ENCODE measurements around the gene POU2F3.

POU2F3 gene

DNA sequence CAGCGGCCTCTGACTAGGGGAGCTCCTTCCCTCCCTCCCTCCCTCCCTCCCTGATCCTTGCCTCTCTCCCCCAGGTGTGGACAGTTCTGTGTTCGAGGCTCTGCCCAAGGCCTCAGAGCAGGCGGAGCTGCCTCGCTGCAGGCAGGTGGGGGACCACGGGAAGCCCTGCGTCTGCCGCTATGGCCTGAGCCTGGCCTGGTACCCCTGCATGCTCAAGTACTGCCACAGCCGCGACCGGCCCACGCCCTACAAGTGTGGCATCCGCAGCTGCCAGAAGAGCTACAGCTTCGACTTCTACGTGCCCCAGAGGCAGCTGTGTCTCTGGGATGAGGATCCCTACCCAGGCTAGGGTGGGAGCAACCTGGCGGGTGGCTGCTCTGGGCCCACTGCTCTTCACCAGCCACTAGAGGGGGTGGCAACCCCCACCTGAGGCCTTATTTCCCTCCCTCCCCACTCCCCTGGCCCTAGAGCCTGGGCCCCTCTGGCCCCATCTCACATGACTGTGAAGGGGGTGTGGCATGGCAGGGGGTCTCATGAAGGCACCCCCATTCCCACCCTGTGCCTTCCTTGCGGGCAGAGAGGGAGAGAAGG, 11.1 kb upstream of the POU2F3 start:
- Histone ChIP-seq H3K27ac (ENCODE audit: low read length) (no peak overlapping the region), H3K27me3 (ENCODE audit: low read depth, low read length) (no peaks in the 10 kb centered on the region), H3K4me1 (ENCODE audit: control insufficient read depth in 1 of 2, insufficient read depth in 2 of 2, low read length in 2 of 2) (peaks cover 0 to 20% of the 10 kb centered on the region in 2 donors), H3K36me3 (ENCODE audit: control insufficient read depth in 1 of 2, insufficient read depth in 2 of 2, low read length in 2 of 2) (peaks cover 0 to 4% of the 10 kb centered on the region in 2 donors), H3K9me3 (ENCODE audit: control insufficient read depth in 1 of 2, low read length in 2 of 2) (no peaks in the 10 kb centered on the region), H3K4me3 (ENCODE audit: low read depth in 1 of 2, low read length in 2 of 2) (no peak overlapping the region)

- Histone ChIP-seq H3K27me3 (ENCODE audit: low read depth, low read length) (no peaks in the 10 kb centered on the region), H3K4me3 (ENCODE audit: low read depth in 1 of 2, low read length in 2 of 2) (no peak overlapping the region), H3K4me1 (ENCODE audit: control insufficient read depth in 1 of 2, insufficient read depth in 2 of 2, low read length in 2 of 2) (peaks cover 0 to 12% of the 10 kb centered on the region in 2 donors), H3K36me3 (ENCODE audit: control insufficient read depth in 1 of 2, insufficient read depth in 2 of 2, low read length in 2 of 2) (peaks cover 0 to 4% of the 10 kb centered on the region in 2 donors), H3K27ac (ENCODE audit: low read length) (no peak overlapping the region), H3K9me3 (ENCODE audit: control insufficient read depth in 1 of 2, low read length in 2 of 2) (no peaks in the 10 kb centered on the region)
Measured at GRCh38 chr11:120229451-120230424, 10.2 kb upstream of the POU2F3 start.

GRCh38 chr11:120230433-120231071, 9.4 kb upstream of the POU2F3 start:
- Histone ChIP-seq H3K36me3 (ENCODE audit: control insufficient read depth in 1 of 2, insufficient read depth in 2 of 2, low read length in 2 of 2) (peaks cover 0 to 4% of the 10 kb centered on the region in 2 donors), H3K27me3 (ENCODE audit: low read depth, low read length) (no peaks in the 10 kb centered on the region), H3K4me3 (ENCODE audit: low read depth in 1 of 2, low read length in 2 of 2) (no peak overlapping the region), H3K27ac (ENCODE audit: low read length) (no peak overlapping the region), H3K4me1 (ENCODE audit: control insufficient read depth in 1 of 2, insufficient read depth in 2 of 2, low read length in 2 of 2) (peaks cover 0 to 9% of the 10 kb centered on the region in 2 donors), H3K9me3 (ENCODE audit: control insufficient read depth in 1 of 2, low read length in 2 of 2) (no peaks in the 10 kb centered on the region)

- H3K36me3 ChIP-seq (ENCODE audit: control insufficient read depth in 1 of 2, insufficient read depth in 2 of 2, low read length in 2 of 2) = no peaks in the 10 kb centered on the region
- H3K27ac ChIP-seq (ENCODE audit: low read length) = no peak overlapping the region
- no peak overlapping the region for H3K4me3 ChIP-seq (ENCODE audit: low read depth in 1 of 2, low read length in 2 of 2)
- no peaks in the 10 kb centered on the region for H3K9me3 ChIP-seq (ENCODE audit: control insufficient read depth in 1 of 2, low read length in 2 of 2)
- H3K4me1 ChIP-seq (ENCODE audit: control insufficient read depth in 1 of 2, insufficient read depth in 2 of 2, low read length in 2 of 2) = peaks cover 0 to 9% of the 10 kb centered on the region in 2 donors
- no peaks in the 10 kb centered on the region for H3K27me3 ChIP-seq (ENCODE audit: low read depth, low read length)
Measured at GRCh38 chr11:120231963-120232362, 8.0 kb upstream of the POU2F3 start.

DNA sequence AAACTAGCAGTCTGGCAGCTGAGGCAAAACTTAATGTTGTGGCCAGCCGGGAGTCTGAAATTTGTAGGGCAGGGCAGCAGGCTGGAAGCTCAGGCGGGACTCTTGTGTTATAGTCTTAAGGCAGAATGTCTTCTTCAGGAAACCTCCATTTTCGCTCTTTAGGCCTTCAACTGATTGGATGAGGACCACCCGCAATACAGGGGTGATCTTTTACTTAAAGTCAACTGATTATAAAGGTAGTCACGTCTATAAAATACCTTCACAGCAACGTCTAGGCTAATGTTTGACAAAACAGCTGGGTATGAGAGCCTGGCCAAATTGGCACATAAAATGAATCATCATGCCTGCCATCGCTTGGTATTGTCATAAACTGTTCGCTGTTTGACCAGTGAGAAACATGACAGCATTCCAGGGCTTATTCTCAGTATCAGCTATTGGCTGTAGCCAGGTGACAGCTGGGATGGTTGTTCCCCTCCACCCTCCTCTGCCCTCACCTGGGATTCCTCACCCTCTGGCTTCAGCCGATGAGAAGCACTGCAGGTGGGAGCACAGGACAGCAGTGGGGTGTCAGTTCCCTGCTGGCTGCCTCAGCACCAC, 6.6 kb upstream of the POU2F3 start:
- Histone ChIP-seq H3K4me3 (ENCODE audit: low read depth in 1 of 2, low read length in 2 of 2) (no peak overlapping the region), H3K9me3 (ENCODE audit: control insufficient read depth in 1 of 2, low read length in 2 of 2) (no peaks in the 10 kb centered on the region), H3K27me3 (ENCODE audit: low read depth, low read length) (no peaks in the 10 kb centered on the region), H3K36me3 (ENCODE audit: control insufficient read depth in 1 of 2, insufficient read depth in 2 of 2, low read length in 2 of 2) (no peaks in the 10 kb centered on the region), H3K4me1 (ENCODE audit: control insufficient read depth in 1 of 2, insufficient read depth in 2 of 2, low read length in 2 of 2) (peaks cover 0 to 9% of the 10 kb centered on the region in 2 donors), H3K27ac (ENCODE audit: low read length) (no peak overlapping the region)

DNA sequence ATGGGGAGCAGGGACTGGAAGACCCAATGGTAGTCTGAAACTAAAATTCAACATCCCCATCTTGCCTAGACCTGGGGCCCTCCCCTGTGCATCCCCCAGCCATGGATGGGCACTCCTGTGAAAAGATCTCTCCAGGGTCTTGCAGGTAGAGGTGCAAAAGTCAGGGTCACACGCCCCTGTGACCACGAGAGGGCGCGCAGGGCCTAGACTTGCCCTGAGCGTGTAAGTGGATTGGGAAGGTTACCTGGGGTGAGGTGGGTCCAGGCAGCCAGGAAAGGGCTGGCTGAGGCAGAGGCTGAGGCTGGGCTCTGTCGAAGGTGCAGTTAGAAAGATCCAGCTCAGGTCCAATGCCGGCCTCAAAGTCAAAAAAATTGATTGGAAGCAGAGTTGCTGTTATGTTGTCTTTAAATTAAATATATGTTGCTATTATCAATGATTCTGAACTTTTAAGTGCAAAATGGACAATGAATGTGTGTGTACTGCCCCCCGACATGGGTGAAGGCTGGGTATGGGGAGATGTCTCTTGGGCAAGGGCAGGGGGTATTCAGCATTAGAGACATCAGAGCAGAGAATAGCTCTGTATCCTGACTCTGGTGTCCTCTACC, 4.8 kb upstream of the POU2F3 start:
- H3K4me3 ChIP-seq (ENCODE audit: low read depth in 1 of 2, low read length in 2 of 2) = no peak overlapping the region
- H3K27me3 ChIP-seq (ENCODE audit: low read depth, low read length) = peaks cover under 1% of the 10 kb centered on the region
- peaks cover 0 to 6% of the 10 kb centered on the region in 2 donors for H3K4me1 ChIP-seq (ENCODE audit: control insufficient read depth in 1 of 2, insufficient read depth in 2 of 2, low read length in 2 of 2)
- no peaks in the 10 kb centered on the region for H3K9me3 ChIP-seq (ENCODE audit: control insufficient read depth in 1 of 2, low read length in 2 of 2)
- H3K36me3 ChIP-seq (ENCODE audit: control insufficient read depth in 1 of 2, insufficient read depth in 2 of 2, low read length in 2 of 2) = no peaks in the 10 kb centered on the region
- no peak overlapping the region for H3K27ac ChIP-seq (ENCODE audit: low read length)

DNA sequence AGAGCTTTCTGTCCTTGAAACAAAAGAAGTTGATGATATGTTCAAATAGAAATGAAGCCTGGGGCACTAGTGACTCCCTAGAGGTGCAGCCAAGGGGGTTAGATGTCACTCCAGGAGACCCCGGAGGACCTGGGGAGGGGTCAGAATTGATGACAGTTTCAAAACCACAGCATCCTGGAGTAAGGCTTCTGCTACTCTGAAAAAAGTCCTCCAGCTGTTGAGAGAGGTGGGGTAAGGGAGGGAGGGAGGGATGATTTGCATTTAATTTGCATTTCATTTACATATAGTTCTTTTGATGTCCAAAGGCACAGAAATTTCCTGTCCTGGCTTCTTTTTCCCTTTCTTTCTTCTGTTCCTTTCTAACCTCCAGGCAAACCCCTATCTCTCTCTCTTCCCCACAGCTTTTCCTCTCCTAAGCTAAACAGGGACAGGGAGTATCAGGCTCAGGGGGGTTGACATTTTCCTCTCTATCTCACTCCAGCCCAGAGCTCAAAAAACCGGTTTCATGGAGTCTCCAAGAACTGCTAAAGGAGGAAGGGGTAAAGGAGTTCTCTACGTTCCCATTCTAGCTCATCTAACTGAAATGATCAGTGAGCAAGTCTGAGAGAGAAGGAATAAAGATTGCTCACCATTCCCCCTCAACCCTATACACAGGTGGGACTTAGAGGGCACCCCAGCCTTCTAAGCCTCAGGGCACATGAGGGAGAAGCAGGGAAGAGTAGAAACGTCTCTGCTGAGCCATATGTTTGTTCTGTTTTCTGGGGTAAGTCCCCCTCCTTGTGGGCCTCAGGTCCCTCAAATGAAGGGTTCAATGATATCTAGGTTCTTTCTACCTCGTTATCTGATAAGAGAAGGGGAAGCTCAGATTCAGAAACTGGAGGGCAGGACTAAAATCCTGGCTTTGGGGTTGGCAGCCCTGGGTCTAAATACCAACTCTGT, 3.5 kb upstream of the POU2F3 start:
- Histone ChIP-seq H3K27ac (ENCODE audit: low read length) (no peak overlapping the region), H3K9me3 (ENCODE audit: control insufficient read depth in 1 of 2, low read length in 2 of 2) (no peaks in the 10 kb centered on the region), H3K36me3 (ENCODE audit: control insufficient read depth in 1 of 2, insufficient read depth in 2 of 2, low read length in 2 of 2) (no peaks in the 10 kb centered on the region), H3K4me3 (ENCODE audit: low read depth in 1 of 2, low read length in 2 of 2) (no peak overlapping the region), H3K27me3 (ENCODE audit: low read depth, low read length) (peaks cover 13% of the 10 kb centered on the region), H3K4me1 (ENCODE audit: control insufficient read depth in 1 of 2, insufficient read depth in 2 of 2, low read length in 2 of 2) (peaks cover 3 to 9% of the 10 kb centered on the region in 2 donors)

DNA sequence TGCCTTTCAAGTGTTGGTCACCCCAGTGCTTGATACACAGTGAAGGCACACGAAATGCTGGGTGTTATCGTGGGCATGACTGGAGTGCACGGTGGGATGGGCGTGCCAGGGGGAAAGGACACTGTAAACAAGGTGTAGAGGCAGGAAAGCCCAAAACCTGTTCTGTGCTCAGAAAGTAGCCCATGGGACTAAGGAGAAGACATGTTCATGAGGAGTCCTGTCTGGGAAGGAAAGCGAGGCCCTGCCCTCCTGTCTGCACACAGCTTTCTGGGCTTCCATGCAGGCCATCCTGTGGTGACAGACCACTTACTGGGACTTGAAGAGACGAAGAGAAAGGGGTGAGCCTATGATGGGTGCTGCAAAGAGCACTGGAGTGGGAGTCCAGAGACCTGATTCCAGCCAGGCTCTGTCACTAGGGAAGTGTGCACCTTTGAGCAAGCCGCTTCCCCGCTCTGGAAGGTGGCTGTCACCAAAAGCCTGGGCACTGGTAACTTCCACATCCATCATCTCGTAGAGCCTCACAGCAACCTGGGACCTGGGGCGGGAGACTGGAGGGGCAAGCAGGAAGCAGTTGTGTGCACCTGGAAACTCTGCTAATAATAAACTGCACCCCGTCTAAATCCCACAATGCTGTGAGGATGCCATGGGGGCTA, 846 bp upstream of the POU2F3 start:
- peaks cover 20% of the 10 kb centered on the region for H3K27me3 ChIP-seq (ENCODE audit: low read depth, low read length)
- H3K4me1 ChIP-seq (ENCODE audit: control insufficient read depth in 1 of 2, insufficient read depth in 2 of 2, low read length in 2 of 2) = peaks cover 3 to 9% of the 10 kb centered on the region in 2 donors
- no peak overlapping the region for H3K4me3 ChIP-seq (ENCODE audit: low read depth in 1 of 2, low read length in 2 of 2)
- H3K9me3 ChIP-seq (ENCODE audit: control insufficient read depth in 1 of 2, low read length in 2 of 2) = no peaks in the 10 kb centered on the region
- H3K36me3 ChIP-seq (ENCODE audit: control insufficient read depth in 1 of 2, insufficient read depth in 2 of 2, low read length in 2 of 2) = no peaks in the 10 kb centered on the region
- H3K27ac ChIP-seq (ENCODE audit: low read length) = no peak overlapping the region

DNA sequence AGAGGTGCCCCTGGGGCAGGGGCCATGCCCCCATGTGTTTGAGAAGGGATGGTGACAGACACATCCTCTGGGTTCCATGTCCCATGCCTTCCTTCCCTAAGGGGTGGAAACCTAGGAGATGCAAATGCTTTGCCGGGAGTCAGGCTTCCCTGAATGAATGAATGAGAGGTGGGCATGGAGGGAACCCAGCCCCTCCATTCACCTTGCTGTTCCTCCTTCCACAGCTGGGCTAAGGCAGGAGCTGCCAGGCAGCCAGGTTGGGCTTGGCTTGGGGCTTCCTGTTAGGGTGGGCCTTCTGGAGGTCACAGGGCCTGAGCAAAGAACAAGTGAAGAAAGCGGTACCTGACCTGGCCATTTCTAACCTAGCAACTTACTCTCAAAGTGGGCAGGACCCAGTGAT, 926 bp downstream of the POU2F3 start:
- peaks cover 20% of the 10 kb centered on the region for H3K27me3 ChIP-seq (ENCODE audit: low read depth, low read length)
- no peaks in the 10 kb centered on the region for H3K36me3 ChIP-seq (ENCODE audit: control insufficient read depth in 1 of 2, insufficient read depth in 2 of 2, low read length in 2 of 2)
- no peak overlapping the region for H3K27ac ChIP-seq (ENCODE audit: low read length)
- H3K4me3 ChIP-seq (ENCODE audit: low read depth in 1 of 2, low read length in 2 of 2) = no peak overlapping the region
- peaks cover 3 to 9% of the 10 kb centered on the region in 2 donors for H3K4me1 ChIP-seq (ENCODE audit: control insufficient read depth in 1 of 2, insufficient read depth in 2 of 2, low read length in 2 of 2)
- no peaks in the 10 kb centered on the region for H3K9me3 ChIP-seq (ENCODE audit: control insufficient read depth in 1 of 2, low read length in 2 of 2)

DNA sequence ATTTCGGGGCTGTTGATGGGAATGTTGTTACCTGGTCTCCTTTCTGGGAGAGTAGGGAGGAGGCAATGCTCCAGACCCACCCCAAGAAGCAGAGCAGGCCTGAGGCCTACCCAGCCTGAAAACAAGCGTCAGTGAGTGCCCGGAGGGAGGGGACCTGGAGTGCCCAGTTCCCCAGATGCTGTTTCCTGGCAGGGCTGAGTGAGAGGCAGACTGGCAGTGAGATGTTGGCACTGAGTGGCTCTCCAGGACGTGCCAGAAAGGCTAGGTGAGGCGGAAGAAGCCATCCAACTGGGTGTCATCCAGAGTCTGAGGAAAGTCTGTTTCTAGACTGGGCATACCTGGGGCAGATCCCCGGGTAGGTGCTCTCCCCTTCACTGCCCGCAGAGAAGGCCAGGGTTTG, 1.3 kb downstream of the POU2F3 start:
- Histone ChIP-seq H3K4me1 (ENCODE audit: control insufficient read depth in 1 of 2, insufficient read depth in 2 of 2, low read length in 2 of 2) (peaks cover 3 to 9% of the 10 kb centered on the region in 2 donors), H3K27ac (ENCODE audit: low read length) (no peak overlapping the region), H3K27me3 (ENCODE audit: low read depth, low read length) (peaks cover 20% of the 10 kb centered on the region), H3K4me3 (ENCODE audit: low read depth in 1 of 2, low read length in 2 of 2) (no peak overlapping the region), H3K36me3 (ENCODE audit: control insufficient read depth in 1 of 2, insufficient read depth in 2 of 2, low read length in 2 of 2) (no peaks in the 10 kb centered on the region), H3K9me3 (ENCODE audit: control insufficient read depth in 1 of 2, low read length in 2 of 2) (no peaks in the 10 kb centered on the region)
